Esophagus squamous epithelium (tissue), 5 donors: Measurements from ENCODE around the gene SNX5. TPM values are rescaled to one million over a fixed set of nuclear protein-coding genes. Genes with fewer than 3 reads are reported as not detected.

Experiments
- DNase-seq: peaks from one replicate; lab custom pipeline; 2025; lab: John Stamatoyannopoulos, UW
- H3K27ac ChIP-seq, 4 donors: fragments of 200-600 bp; sonication (generic); one replicate each; pipeline ENCODE4 v1.5.1; 2016 to 2019; ENCODE audit warnings: mild to moderate bottlenecking in 1 of 4
- H3K27me3 ChIP-seq, 4 donors: fragments of 200-600 bp; sonication (generic); 1 replicate in 3 of 4; 2 replicates in 1 of 4; pipeline versions ENCODE4 v1.5.1 to v1.6.0; 2017 to 2021; ENCODE audit warnings: antibody characterized with exemption in 1 of 4
- H3K36me3 ChIP-seq, 3 donors: fragments of 200-600 bp; sonication (generic); one replicate each; pipeline ENCODE4 v1.5.1; 2016 to 2019
- H3K4me1 ChIP-seq, 3 donors: fragments of 200-600 bp; sonication (generic); one replicate each; pipeline ENCODE4 v1.5.1; 2017 to 2019
- H3K4me3 ChIP-seq, 4 donors: fragments of 200-600 bp; sonication (generic); 1 replicate in 3 of 4; 2 replicates in 1 of 4; pipeline ENCODE4 v1.5.1; 2016 to 2019; ENCODE audit warnings: mild to moderate bottlenecking in 2 of 4, moderate library complexity in 1 of 4
- H3K9me3 ChIP-seq, 3 donors: fragments of 200-600 bp; sonication (generic); one replicate each; pipeline ENCODE4 v1.5.1; 2016 to 2019
- CTCF ChIP-seq, 6 experiments: fragments of 450-650 bp in 4 of 6; fragments of 200-600 bp in 2 of 6; sonication (generic) in 2 of 6; IDR thresholded peaks; one replicate each; pipeline ENCODE4 v1.5.1; 2016 to 2019; ENCODE audit warnings: antibody characterized with exemption in 6 of 6, mild to moderate bottlenecking in 4 of 6, moderate library complexity in 4 of 6
- POLR2A ChIP-seq, 4 donors: fragments of 450-650 bp; IDR thresholded peaks; one replicate each; pipeline ENCODE4 v1.6.1; 2017; ENCODE audit warnings: antibody characterized with exemption in 4 of 4, mild to moderate bottlenecking in 4 of 4, moderate library complexity in 3 of 4
- WGBS, 2 donors: methylation state at CpG; one replicate each; pipeline ENCODE4 v1.1.5; 2018; 5-methylcytosine and 5-hydroxymethylcytosine counted together
- intact Hi-C: fragments of 100-400 bp; cut with DNase I; formaldehyde crosslinking; loops from one replicate; pipeline ENCODE4 v1.15.0; 2022
- total RNA-seq, 4 donors: library from RNA; depleted of rRNA; stranded (reverse); fragments of >200 nt; gene quantifications; one replicate each; pipeline ENCODE4 v1.1.0, GENCODE V29; 2016
- donor health status: DM: yes; HTN: yes; CAD: no.

The SNX5 gene
- total RNA-seq, 4 donors from 2014 or later, result 43.6 to 137 (median 98.5) TPM

- peak overlapping the region; percentile 94 to 98 (median 98) for H3K27ac ChIP-seq
Measured at GRCh38 chr20:17969884-17970409, 1.4 kb upstream of the SNX5 start.

GRCh38 chr20:17969278-17969883, 787 bp upstream of the SNX5 start:
- Histone ChIP-seq H3K27me3 (no peaks in the 10 kb centered on the region), H3K27ac (peak overlapping the region; percentile 94 to 98 (median 98)), H3K9me3 (no peaks in the 10 kb centered on the region), H3K4me3 (peak overlapping the region; percentile 83 to 93 (median 90)), H3K4me1 (peaks cover 14 to 81% (median 46%) of the 10 kb centered on the region in 3 donors), H3K36me3 (no peaks in the 10 kb centered on the region)
- intact Hi-C loops, result no loop called here
- 0 to 1% methylated on average over 17 of the region's 28 CpGs for WGBS, 2 donors
- DNase-seq, result no peak
- TF ChIP-seq CTCF (IDR thresholded peaks at IDR 0.05) (no peak), POLR2A (IDR thresholded peaks at IDR 0.05) (no peak)

More at GRCh38 chr20:17969884-17970409, 1.4 kb upstream of the SNX5 start:
- no peaks in the 10 kb centered on the region for H3K36me3 ChIP-seq
- H3K27me3 ChIP-seq, result no peaks in the 10 kb centered on the region
- H3K9me3 ChIP-seq, result no peaks in the 10 kb centered on the region
- DNase-seq, result no peak
- H3K4me1 ChIP-seq, result peaks cover 14 to 76% (median 41%) of the 10 kb centered on the region in 3 donors
- no peak for TF ChIP-seq CTCF (IDR thresholded peaks at IDR 0.05)
- TF ChIP-seq POLR2A (IDR thresholded peaks at IDR 0.05), result peak in 1 of 4 donors; percentile 33
- 5 to 6% methylated on average over 9 of the region's 9 CpGs for WGBS, 2 donors
- H3K4me3 ChIP-seq, result peak overlapping the region; percentile 83 to 93 (median 90)
- intact Hi-C loops, result no loop called here

GRCh38 chr20:17967521-17968365, 851 bp downstream of the SNX5 start:
- H3K27me3 ChIP-seq, result no peaks in the 10 kb centered on the region
- H3K9me3 ChIP-seq, result no peaks in the 10 kb centered on the region
- H3K4me3 ChIP-seq, result peak overlapping the region; percentile 83 to 93 (median 90)
- TF ChIP-seq POLR2A (IDR thresholded peaks at IDR 0.05) (peak in 1 of 4 donors; percentile 2), CTCF (IDR thresholded peaks at IDR 0.05) (no peak)
- peak; percentile 40 for DNase-seq
- intact Hi-C loops, result no loop called here
- peaks cover 0 to 5% (median 0%) of the 10 kb centered on the region in 3 donors for H3K36me3 ChIP-seq
- H3K27ac ChIP-seq, result peak overlapping the region; percentile 94 to 98 (median 98)
- 1 to 2% methylated on average over 13 to 21 of the region's 41 CpGs for WGBS, 2 donors
- peaks cover 18 to 81% (median 51%) of the 10 kb centered on the region in 3 donors for H3K4me1 ChIP-seq

- no peak for DNase-seq
- Histone ChIP-seq H3K4me3 (peak overlapping the region; percentile 83 to 93 (median 90)), H3K9me3 (no peaks in the 10 kb centered on the region), H3K36me3 (peaks cover 0 to 5% (median 0%) of the 10 kb centered on the region in 3 donors), H3K27me3 (no peaks in the 10 kb centered on the region), H3K4me1 (peaks cover 24 to 81% (median 53%) of the 10 kb centered on the region in 3 donors), H3K27ac (peak overlapping the region; percentile 81 to 98 (median 96))
- no peak for TF ChIP-seq POLR2A (IDR thresholded peaks at IDR 0.05)
- TF ChIP-seq CTCF (IDR thresholded peaks at IDR 0.05), result peak in 2 of 6 experiments; percentile 29 to 44
- intact Hi-C loops, result no loop called here
- 5 to 6% methylated on average over 9 of the region's 9 CpGs for WGBS, 2 donors
Measured at GRCh38 chr20:17966432-17967310, 1.9 kb downstream of the SNX5 start.
